ENCODE results near the gene SULT1C2. TPM values are rescaled to one million over a fixed set of nuclear protein-coding genes. Genes with fewer than 3 reads are reported as not detected.

SULT1C2 gene
- total RNA-seq, 1 donor from 2014 or later = not detected

DNA sequence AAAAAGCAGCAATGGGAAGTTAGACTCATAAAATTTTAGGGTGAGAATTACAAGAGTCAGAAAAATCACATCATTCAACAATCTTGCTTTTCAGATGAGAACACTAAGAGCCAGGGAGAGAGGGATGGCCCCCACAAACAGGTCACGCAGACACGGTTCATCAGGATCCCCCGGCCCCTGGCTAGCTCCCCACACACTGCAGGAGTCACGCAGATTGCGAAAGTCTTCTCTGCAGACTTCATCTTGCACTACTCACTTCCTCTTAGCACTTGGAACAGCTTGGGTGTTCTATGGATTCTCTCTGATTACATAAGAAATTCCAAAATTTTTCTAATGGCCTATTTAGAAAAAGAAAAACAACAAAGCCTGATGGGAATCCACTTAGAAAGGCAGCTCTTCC is 21.6 kb upstream of the SULT1C2 start:
- Histone ChIP-seq H3K36me3 (ENCODE audit: control insufficient read depth, insufficient read depth, low read length) (no peaks in the 10 kb centered on the region), H3K4me3 (ENCODE audit: low read depth, low read length) (no peak overlapping the region), H3K27me3 (ENCODE audit: control insufficient read depth, insufficient read depth, low read length) (no peaks in the 10 kb centered on the region)
- DNase-seq (ENCODE audit: low read depth) = peak; percentile 71
- FAIRE-seq = no peak
- TF ChIP-seq, protein P1, sequence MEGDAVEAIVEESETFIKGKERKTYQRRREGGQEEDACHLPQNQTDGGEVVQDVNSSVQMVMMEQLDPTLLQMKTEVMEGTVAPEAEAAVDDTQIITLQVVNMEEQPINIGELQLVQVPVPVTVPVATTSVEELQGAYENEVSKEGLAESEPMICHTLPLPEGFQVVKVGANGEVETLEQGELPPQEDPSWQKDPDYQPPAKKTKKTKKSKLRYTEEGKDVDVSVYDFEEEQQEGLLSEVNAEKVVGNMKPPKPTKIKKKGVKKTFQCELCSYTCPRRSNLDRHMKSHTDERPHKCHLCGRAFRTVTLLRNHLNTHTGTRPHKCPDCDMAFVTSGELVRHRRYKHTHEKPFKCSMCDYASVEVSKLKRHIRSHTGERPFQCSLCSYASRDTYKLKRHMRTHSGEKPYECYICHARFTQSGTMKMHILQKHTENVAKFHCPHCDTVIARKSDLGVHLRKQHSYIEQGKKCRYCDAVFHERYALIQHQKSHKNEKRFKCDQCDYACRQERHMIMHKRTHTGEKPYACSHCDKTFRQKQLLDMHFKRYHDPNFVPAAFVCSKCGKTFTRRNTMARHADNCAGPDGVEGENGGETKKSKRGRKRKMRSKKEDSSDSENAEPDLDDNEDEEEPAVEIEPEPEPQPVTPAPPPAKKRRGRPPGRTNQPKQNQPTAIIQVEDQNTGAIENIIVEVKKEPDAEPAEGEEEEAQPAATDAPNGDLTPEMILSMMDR (IDR thresholded peaks at IDR 0.05; ENCODE audit: insufficient read depth, low read length, severe bottlenecking) = no peak

DNA sequence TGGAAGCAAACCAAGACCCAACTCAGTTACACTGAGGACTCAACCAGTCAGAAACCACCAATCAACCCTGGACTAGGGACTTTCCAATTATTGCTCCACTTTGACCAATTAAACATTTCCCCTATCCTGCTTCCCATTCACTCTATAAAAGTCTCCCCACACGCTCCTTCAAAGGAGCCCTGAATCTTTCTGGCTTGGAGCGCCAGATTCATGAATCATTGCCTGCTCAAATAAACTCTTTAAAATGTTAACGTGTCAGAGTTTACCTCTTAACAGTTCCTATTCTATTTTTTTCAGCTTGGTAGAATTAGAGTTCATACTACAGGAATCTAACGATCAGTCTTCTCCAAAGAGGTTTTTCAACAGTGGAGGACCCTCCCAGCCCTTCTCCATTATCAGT is 20.7 kb upstream of the SULT1C2 start:
- Histone ChIP-seq H3K36me3 (ENCODE audit: control insufficient read depth, insufficient read depth, low read length) (no peaks in the 10 kb centered on the region), H3K4me3 (ENCODE audit: low read depth, low read length) (no peak overlapping the region), H3K27me3 (ENCODE audit: control insufficient read depth, insufficient read depth, low read length) (no peaks in the 10 kb centered on the region)
- DNase-seq (ENCODE audit: low read depth) (peak; percentile 88), FAIRE-seq (no peak)
- TF ChIP-seq, protein P1 (IDR thresholded peaks at IDR 0.05; ENCODE audit: insufficient read depth, low read length, severe bottlenecking) = no peak

DNA sequence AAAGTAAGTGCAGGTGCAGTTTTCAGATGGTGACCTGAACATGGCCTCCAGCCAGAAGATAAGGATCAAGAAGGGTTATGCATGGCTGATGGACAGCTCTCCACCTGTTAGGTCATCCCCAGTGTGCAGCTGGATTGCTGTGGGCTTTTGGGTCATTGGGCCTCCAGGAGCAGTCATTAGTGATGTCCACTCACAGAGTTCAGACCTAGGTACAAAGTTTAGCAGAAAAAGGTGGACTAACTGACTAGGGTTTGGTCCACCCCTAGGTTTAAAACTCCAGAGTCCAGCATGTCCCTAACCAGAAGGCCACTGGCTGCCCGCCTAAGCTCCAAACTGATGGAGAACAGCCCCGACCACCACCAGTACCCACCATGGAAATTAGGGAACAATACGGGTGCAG is 18.3 kb upstream of the SULT1C2 start:
- Histone ChIP-seq H3K4me3 (ENCODE audit: low read depth, low read length) (no peak overlapping the region), H3K27me3 (ENCODE audit: control insufficient read depth, insufficient read depth, low read length) (no peaks in the 10 kb centered on the region), H3K36me3 (ENCODE audit: control insufficient read depth, insufficient read depth, low read length) (no peaks in the 10 kb centered on the region)
- peak; percentile 73 for FAIRE-seq
- DNase-seq (ENCODE audit: low read depth) = no peak
- TF ChIP-seq, protein P1 (IDR thresholded peaks at IDR 0.05; ENCODE audit: insufficient read depth, low read length, severe bottlenecking) = no peak

DNA sequence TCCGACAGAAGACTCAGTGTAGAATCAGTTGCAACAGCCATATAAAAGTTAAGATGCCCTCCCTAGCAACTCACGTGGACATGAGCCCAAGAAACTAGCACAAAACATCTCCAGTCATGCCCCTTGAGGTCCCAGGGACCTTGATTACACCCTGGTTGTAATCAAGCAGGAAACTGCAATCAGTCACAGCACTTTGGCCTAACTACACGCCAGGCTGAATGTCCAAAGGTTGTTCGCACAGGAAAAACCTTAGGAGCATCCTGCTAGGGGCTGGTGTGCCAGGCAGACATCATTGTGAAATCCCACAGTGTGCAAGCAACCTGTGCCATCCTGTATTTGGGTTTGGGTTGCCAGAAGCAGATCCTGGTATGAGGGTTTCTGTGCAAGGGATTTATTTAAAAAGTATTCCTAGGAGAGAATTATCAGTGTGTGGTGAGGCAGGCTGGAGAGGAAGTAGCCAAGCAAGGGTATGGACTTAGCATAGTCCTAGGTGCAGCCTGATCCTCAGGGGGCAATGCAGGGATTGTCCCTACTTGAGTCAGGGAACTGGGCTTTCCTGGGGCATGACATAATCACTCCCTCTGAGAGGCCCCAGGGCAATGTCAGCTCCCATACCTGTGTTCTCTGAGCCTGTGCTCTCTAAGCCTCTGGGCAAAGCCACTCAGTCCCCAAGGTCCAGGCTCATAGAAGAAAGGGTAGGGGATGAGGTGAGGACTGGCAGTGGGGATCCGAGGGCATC is 17.8 kb upstream of the SULT1C2 start:
- no peaks in the 10 kb centered on the region for H3K36me3 ChIP-seq (ENCODE audit: control insufficient read depth, insufficient read depth, low read length)
- no peak overlapping the region for H3K4me3 ChIP-seq (ENCODE audit: low read depth, low read length)
- FAIRE-seq = no peak
- no peaks in the 10 kb centered on the region for H3K27me3 ChIP-seq (ENCODE audit: control insufficient read depth, insufficient read depth, low read length)
- TF ChIP-seq, protein P1 (IDR thresholded peaks at IDR 0.05; ENCODE audit: insufficient read depth, low read length, severe bottlenecking) = no peak
- DNase-seq (ENCODE audit: low read depth) = peak; percentile 22

DNA sequence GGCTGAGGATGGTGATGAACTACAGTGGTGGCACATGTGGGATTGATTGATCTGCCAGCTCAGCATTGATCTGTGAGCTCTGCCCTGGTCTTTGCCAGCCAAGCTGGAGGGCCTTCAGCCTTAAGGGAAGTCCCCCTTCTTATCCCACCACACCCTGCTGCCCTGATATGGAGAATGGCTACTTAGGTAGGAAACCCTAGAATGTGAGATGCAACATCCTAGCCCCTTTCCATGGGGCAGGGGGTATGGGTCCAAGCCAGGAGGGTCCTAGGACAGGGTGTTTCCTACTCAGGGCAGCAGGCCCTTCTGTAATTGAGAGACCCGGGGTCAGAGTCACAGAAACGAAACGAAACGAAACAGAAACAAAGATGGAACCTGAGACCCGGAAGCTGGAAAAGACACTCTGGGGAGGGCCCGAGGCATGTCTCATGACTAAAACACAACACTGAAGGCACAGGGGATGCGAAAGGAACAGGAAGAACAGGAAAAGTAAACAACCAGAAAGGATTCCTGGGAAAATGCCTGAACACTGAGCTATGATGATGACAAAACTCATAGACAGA is 16.9 kb upstream of the SULT1C2 start:
- no peaks in the 10 kb centered on the region for H3K27me3 ChIP-seq (ENCODE audit: control insufficient read depth, insufficient read depth, low read length)
- H3K4me3 ChIP-seq (ENCODE audit: low read depth, low read length) = no peak overlapping the region
- TF ChIP-seq, protein P1 (IDR thresholded peaks at IDR 0.05; ENCODE audit: insufficient read depth, low read length, severe bottlenecking) = no peak
- FAIRE-seq (no peak), DNase-seq (ENCODE audit: low read depth) (peak; percentile 76)
- no peaks in the 10 kb centered on the region for H3K36me3 ChIP-seq (ENCODE audit: control insufficient read depth, insufficient read depth, low read length)
